Astrocyte (in vitro differentiated cells and primary cell): Measurements from ENCODE around the gene NSMCE1. TPM values are rescaled to one million over a fixed set of nuclear protein-coding genes. Genes with fewer than 3 reads are reported as not detected.
"Not testable (repeated sequence)": the region's sequence is repeated elsewhere in the genome, so short reads cannot be mapped to it uniquely, and the experiment has no call there.

Experiments used
- DNase-seq: peaks from one replicate; pipeline ENCODE4 v3.0.0-alpha.2; 2010; ENCODE audit warnings: low read depth
- FAIRE-seq: peaks from 2 replicates; lab custom pipeline; 2011; peaks lifted over from hg19 to GRCh38; lab: Jason Lieb, UNC
- H2AFZ ChIP-seq: 2 replicates; pipeline ENCODE4 v1.6.0; 2012; ENCODE audit warnings: low read depth, low read length, inconsistent platforms
- H3K27ac ChIP-seq: 2 replicates; pipeline ENCODE4 v1.5.1; 2011; ENCODE audit warnings: low read depth, low read length, inconsistent platforms
- H3K27me3 ChIP-seq: 2 replicates; pipeline ENCODE4 v1.6.0; 2011; ENCODE audit warnings: low read length, inconsistent platforms; ENCODE audit not compliant: insufficient read depth
- H3K36me3 ChIP-seq: 2 replicates; pipeline ENCODE4 v1.5.1; 2011; ENCODE audit warnings: low read length, inconsistent platforms; ENCODE audit not compliant: insufficient read depth
- H3K4me1 ChIP-seq: 2 replicates; pipeline ENCODE4 v1.5.1; 2011; ENCODE audit warnings: low read length, inconsistent platforms; ENCODE audit not compliant: insufficient read depth
- H3K4me2 ChIP-seq: 2 replicates; pipeline ENCODE4 v1.6.0; 2012; ENCODE audit warnings: low read length, inconsistent platforms
- H3K4me3 ChIP-seq: 2 replicates; pipeline ENCODE4 v1.5.1; 2011; ENCODE audit warnings: low read depth, mild to moderate bottlenecking, low read length, inconsistent platforms; ENCODE audit not compliant: insufficient read depth
- H3K79me2 ChIP-seq: 2 replicates; pipeline ENCODE4 v1.6.0; 2012; ENCODE audit warnings: mild to moderate bottlenecking, low read length, inconsistent platforms; ENCODE audit not compliant: insufficient read depth
- H3K9ac ChIP-seq: 2 replicates; pipeline ENCODE4 v1.6.0; 2012; ENCODE audit warnings: mild to moderate bottlenecking, low read length, inconsistent platforms
- H3K9me3 ChIP-seq: 2 replicates; pipeline ENCODE4 v1.5.1; 2012; ENCODE audit warnings: low read depth, mild to moderate bottlenecking, low read length, inconsistent platforms; ENCODE audit not compliant: insufficient read depth
- H4K20me1 ChIP-seq: 2 replicates; pipeline ENCODE4 v1.6.0; 2012; ENCODE audit warnings: low read length, inconsistent platforms; ENCODE audit not compliant: insufficient read depth
- H3K27ac Mint-ChIP-seq: one replicate; pipeline ENCODE4 v1.8.0; 2021; ENCODE audit warnings: mild to moderate bottlenecking, mixed read lengths; ENCODE audit not compliant: unreplicated experiment
- H3K27me3 Mint-ChIP-seq: one replicate; pipeline ENCODE4 v1.8.0; 2021; ENCODE audit warnings: low read depth, mixed read lengths; ENCODE audit not compliant: unreplicated experiment
- H3K36me3 Mint-ChIP-seq: one replicate; pipeline ENCODE4 v1.8.0; 2021; ENCODE audit warnings: low read depth, mixed read lengths; ENCODE audit not compliant: unreplicated experiment
- H3K4me1 Mint-ChIP-seq: one replicate; pipeline ENCODE4 v1.8.0; 2021; ENCODE audit warnings: low read depth, mixed read lengths; ENCODE audit not compliant: unreplicated experiment
- H3K4me3 Mint-ChIP-seq: one replicate; pipeline ENCODE4 v1.8.0; 2021; ENCODE audit warnings: mild to moderate bottlenecking, moderate library complexity, mixed read lengths; ENCODE audit not compliant: unreplicated experiment
- H3K9me3 Mint-ChIP-seq: one replicate; pipeline ENCODE4 v1.8.0; 2021; ENCODE audit warnings: mild to moderate bottlenecking, mixed read lengths; ENCODE audit not compliant: unreplicated experiment
- CTCF ChIP-seq: IDR thresholded peaks from 2 replicates; pipeline ENCODE4 v1.5.1; 2011; ENCODE audit warnings: low read depth, mild to moderate bottlenecking, inconsistent platforms, low read length, moderate library complexity; ENCODE audit not compliant: insufficient read depth
- EZH2 ChIP-seq: IDR thresholded peaks from 2 replicates; pipeline ENCODE4 v1.6.1; 2012; ENCODE audit warnings: mild to moderate bottlenecking, low read length, inconsistent platforms; ENCODE audit not compliant: insufficient read depth
- total RNA-seq: library from RNA; stranded (reverse); gene quantifications from 2 replicates; pipeline ENCODE4 v1.2.1, GENCODE V29; 2021

Gene NSMCE1
- total RNA-seq, 1 donor from 2014 or later, result 12.1 TPM

GRCh38 chr16:27284865-27285675 is 16.5 kb upstream of the NSMCE1 start:
- Mint-ChIP-seq H3K36me3 (peaks cover 4% of the 10 kb centered on the region), H3K4me3 (no peak overlapping the region), H3K4me1 (peaks cover 23% of the 10 kb centered on the region), H3K9me3 (peaks cover 4% of the 10 kb centered on the region), H3K27ac (no peak overlapping the region), H3K27me3 (peaks cover 2% of the 10 kb centered on the region)
- Histone ChIP-seq H3K9ac (no peak overlapping the region), H3K9me3 (no peaks in the 10 kb centered on the region), H3K27me3 (no peaks in the 10 kb centered on the region), H3K4me3 (no peak overlapping the region), H2AFZ (no peak overlapping the region), H4K20me1 (no peaks in the 10 kb centered on the region), H3K27ac (no peak overlapping the region), H3K4me2 (no peak overlapping the region), H3K79me2 (no peaks in the 10 kb centered on the region), H3K36me3 (no peaks in the 10 kb centered on the region), H3K4me1 (peaks cover 15% of the 10 kb centered on the region)
- no peak for DNase-seq
- no peak for TF ChIP-seq CTCF
- TF ChIP-seq EZH2, result no peak
- no peak for FAIRE-seq

DNA sequence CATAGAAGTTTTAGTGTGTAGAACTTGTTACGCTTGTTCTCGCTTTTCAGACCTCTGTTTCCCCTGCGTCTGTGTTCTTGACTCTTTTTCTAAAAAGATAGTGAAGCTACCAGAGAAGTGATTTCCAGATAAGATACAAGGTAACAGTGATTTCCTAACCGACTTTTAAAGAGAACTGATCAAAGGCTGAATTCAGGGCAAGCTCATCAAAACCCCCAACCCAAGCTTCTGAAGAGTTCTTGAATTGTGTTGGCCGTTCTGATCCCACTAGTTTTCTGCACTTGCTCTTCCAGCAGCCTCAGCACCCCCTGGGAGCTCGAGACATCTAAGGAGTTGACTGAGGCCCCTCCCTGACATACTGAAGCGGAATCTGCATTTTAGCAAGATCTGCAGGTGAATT is 12.7 kb upstream of the NSMCE1 start:
- Histone ChIP-seq H3K79me2 (no peaks in the 10 kb centered on the region), H3K9me3 (no peaks in the 10 kb centered on the region), H3K27ac (no peak overlapping the region), H2AFZ (no peak overlapping the region), H3K36me3 (no peaks in the 10 kb centered on the region), H3K9ac (no peak overlapping the region), H4K20me1 (no peaks in the 10 kb centered on the region), H3K4me2 (no peak overlapping the region), H3K27me3 (no peaks in the 10 kb centered on the region), H3K4me1 (peaks cover 6% of the 10 kb centered on the region), H3K4me3 (no peak overlapping the region)
- peaks cover 2% of the 10 kb centered on the region for H3K27me3 Mint-ChIP-seq
- H3K4me3 Mint-ChIP-seq, result no peak overlapping the region
- no peak for TF ChIP-seq CTCF
- TF ChIP-seq EZH2, result no peak
- H3K9me3 Mint-ChIP-seq, result peaks cover 3% of the 10 kb centered on the region
- H3K4me1 Mint-ChIP-seq, result peaks cover 7% of the 10 kb centered on the region
- no peak for DNase-seq
- no peak for FAIRE-seq
- peaks cover 4% of the 10 kb centered on the region for H3K36me3 Mint-ChIP-seq
- H3K27ac Mint-ChIP-seq, result no peak overlapping the region

DNA sequence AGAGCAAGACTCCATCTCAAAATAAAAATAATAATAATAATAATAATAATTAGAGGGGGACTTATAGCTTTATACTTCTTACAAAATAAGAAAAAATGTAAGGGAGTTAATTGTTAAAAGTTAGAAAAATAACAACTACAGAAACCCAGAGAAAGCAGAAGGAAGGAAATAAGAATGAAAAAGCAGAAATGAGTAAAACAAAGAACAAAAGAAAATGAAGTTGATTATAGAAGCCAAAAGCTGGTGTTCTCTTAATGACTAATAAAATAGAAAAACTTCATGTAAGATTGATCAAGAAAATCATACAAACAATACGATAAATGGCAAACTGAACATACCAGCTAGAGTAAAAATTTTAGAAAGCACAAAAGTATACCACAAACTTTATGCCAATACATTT is 6.8 kb upstream of the NSMCE1 start:
- H3K9me3 ChIP-seq, result no peaks in the 10 kb centered on the region
- no peak overlapping the region for H3K4me3 ChIP-seq
- no peaks in the 10 kb centered on the region for H3K36me3 ChIP-seq
- Mint-ChIP-seq H3K4me1 (peaks cover 9% of the 10 kb centered on the region), H3K27ac (no peak overlapping the region), H3K27me3 (no peaks in the 10 kb centered on the region), H3K4me3 (no peak overlapping the region), H3K36me3 (no peaks in the 10 kb centered on the region), H3K9me3 (no peaks in the 10 kb centered on the region)
- DNase-seq (no peak), FAIRE-seq (no peak)
- H3K27ac ChIP-seq, result no peak overlapping the region
- H3K79me2 ChIP-seq, result no peaks in the 10 kb centered on the region
- H2AFZ ChIP-seq, result no peak overlapping the region
- no peaks in the 10 kb centered on the region for H4K20me1 ChIP-seq
- no peak overlapping the region for H3K4me2 ChIP-seq
- H3K27me3 ChIP-seq, result no peaks in the 10 kb centered on the region
- no peak overlapping the region for H3K9ac ChIP-seq
- TF ChIP-seq EZH2 (no peak), CTCF (no peak)
- H3K4me1 ChIP-seq, result peaks cover 5% of the 10 kb centered on the region

DNA sequence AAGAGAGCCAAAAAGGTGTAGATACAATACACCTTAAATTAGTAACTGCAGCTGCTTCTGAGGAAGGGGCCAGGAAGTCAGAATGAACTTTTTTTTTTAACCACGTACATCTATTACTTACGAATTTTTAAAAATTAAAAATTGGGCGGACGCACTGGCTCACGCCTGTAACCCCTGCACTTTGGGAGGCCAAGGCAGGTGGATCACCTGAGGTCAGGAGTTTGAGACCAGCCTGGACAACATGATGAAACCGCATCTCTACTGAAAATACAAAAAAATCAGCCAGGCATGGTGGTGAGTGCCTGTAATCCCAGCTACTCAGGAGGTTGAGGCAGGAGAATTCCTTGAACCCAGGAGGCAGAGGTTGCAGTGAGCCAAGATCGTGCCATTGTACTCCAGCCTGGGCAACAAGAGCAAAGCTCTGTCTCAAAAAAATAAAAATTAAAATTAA is 5.9 kb upstream of the NSMCE1 start:
- H2AFZ ChIP-seq, H3K9me3 ChIP-seq, H3K79me2 ChIP-seq, H3K27me3 Mint-ChIP-seq, H3K9me3 Mint-ChIP-seq, H3K27ac ChIP-seq, H3K36me3 ChIP-seq, DNase-seq, H4K20me1 ChIP-seq, H3K27ac Mint-ChIP-seq, H3K4me3 ChIP-seq, H3K4me3 Mint-ChIP-seq, H3K9ac ChIP-seq, H3K4me1 Mint-ChIP-seq, FAIRE-seq, H3K27me3 ChIP-seq, H3K36me3 Mint-ChIP-seq, H3K4me1 ChIP-seq: not testable (repeated sequence)
- peak overlapping the region; percentile 36 for H3K4me2 ChIP-seq
